Breast epithelium (tissue), 4 donors: ENCODE measurements around the gene IDS. TPM values are rescaled to one million over a fixed set of nuclear protein-coding genes. Genes with fewer than 3 reads are reported as not detected.
"Not testable (repeated sequence)": the region's sequence is repeated elsewhere in the genome, so short reads cannot be mapped to it uniquely, and the experiment has no call there.

Experiments
- DNase-seq, 2 donors: peaks; one replicate each; pipeline ENCODE4 v3.0.0-alpha.2; 2019; ENCODE audit warnings: low spot score in 2 of 2
- H3K27ac ChIP-seq, 2 donors: fragments of 200-600 bp; sonication (generic) in 1 of 2; one replicate each; pipeline ENCODE4 v1.5.1; 2016 to 2019; ENCODE audit warnings: mild to moderate bottlenecking in 1 of 2
- H3K27me3 ChIP-seq, 2 donors: fragments of 200-600 bp; sonication (generic) in 1 of 2; one replicate each; pipeline versions ENCODE4 v1.5.1 to v1.6.0; 2017 to 2019; ENCODE audit warnings: control low read depth in 1 of 2, mild to moderate bottlenecking in 1 of 2
- H3K36me3 ChIP-seq: fragments of 200-600 bp; one replicate; pipeline ENCODE4 v1.5.1; 2019
- H3K4me1 ChIP-seq, 2 donors: fragments of 200-600 bp; sonication (generic); one replicate each; pipeline ENCODE4 v1.5.1; 2016 to 2019; ENCODE audit warnings: control low read depth in 1 of 2
- H3K4me3 ChIP-seq, 3 donors: fragments of 200-600 bp; sonication (generic); 1 replicate in 2 of 3; 2 replicates in 1 of 3; pipeline ENCODE4 v1.5.1; 2016 to 2019; ENCODE audit warnings: mild to moderate bottlenecking in 3 of 3, moderate library complexity in 2 of 3
- H3K9me3 ChIP-seq, 2 donors: fragments of 200-600 bp; sonication (generic) in 1 of 2; one replicate each; pipeline ENCODE4 v1.5.1; 2016 to 2019; ENCODE audit warnings: control low read depth in 1 of 2
- CTCF ChIP-seq, 3 donors: fragments of 450-650 bp; IDR thresholded peaks; one replicate each; pipeline ENCODE4 v1.5.1; 2016 to 2017; ENCODE audit warnings: antibody characterized with exemption in 3 of 3, mild to moderate bottlenecking in 3 of 3, moderate library complexity in 3 of 3
- POLR2A ChIP-seq: fragments of 450-650 bp; IDR thresholded peaks from one replicate; pipeline ENCODE4 v1.6.1; 2016; ENCODE audit warnings: antibody characterized with exemption, mild to moderate bottlenecking, moderate library complexity
- POLR2AphosphoS5 ChIP-seq, 3 donors: sonication (generic); formaldehyde crosslinking; IDR thresholded peaks; one replicate each; pipeline ENCODE4 v1.6.1; 2017; ENCODE audit warnings: antibody characterized with exemption in 3 of 3
- intact Hi-C: fragments of 100-400 bp; cut with DNase I; formaldehyde crosslinking; loops from one replicate; pipeline ENCODE4 v1.15.1; 2023; ENCODE audit warnings: low total_unique reads
- total RNA-seq, 3 donors: library from RNA; depleted of rRNA; stranded (reverse); fragments of >200 nt; gene quantifications; one replicate each; pipeline ENCODE4 v1.1.0, GENCODE V29; 2016

Gene IDS
- total RNA-seq, 3 donors from 2014 or later, result 61.0 to 72.0 (median 61.8) TPM

- DNase-seq, result no peak
- no peaks in the 10 kb centered on the region for H3K4me1 ChIP-seq
- TF ChIP-seq POLR2AphosphoS5 (IDR thresholded peaks at IDR 0.05), result no peak
- no peak for TF ChIP-seq CTCF (IDR thresholded peaks at IDR 0.05)
- TF ChIP-seq POLR2A, result no peak
- H3K27ac ChIP-seq, result no peak overlapping the region
- H3K27me3 ChIP-seq, result peaks cover 0 to 6% of the 10 kb centered on the region in 2 donors
- H3K36me3 ChIP-seq, result no peaks in the 10 kb centered on the region
- no peak overlapping the region for H3K4me3 ChIP-seq
- intact Hi-C loops, result no loop called here
- H3K9me3 ChIP-seq, result no peaks in the 10 kb centered on the region
Observed at GRCh38 chrX:149522916-149523315, 17.8 kb upstream of the IDS start.

- no peak for DNase-seq
- Histone ChIP-seq H3K4me3 (no peak overlapping the region), H3K36me3 (no peaks in the 10 kb centered on the region), H3K27ac (no peak overlapping the region), H3K27me3 (peaks cover 0 to 8% of the 10 kb centered on the region in 2 donors), H3K4me1 (no peaks in the 10 kb centered on the region), H3K9me3 (no peaks in the 10 kb centered on the region)
- intact Hi-C loops, result no loop called here
- TF ChIP-seq POLR2AphosphoS5 (IDR thresholded peaks at IDR 0.05), result no peak
- TF ChIP-seq CTCF (IDR thresholded peaks at IDR 0.05), result no peak
Observed at GRCh38 chrX:149521438-149521837, 16.3 kb upstream of the IDS start.

GRCh38 chrX:149520636-149521277, 15.7 kb upstream of the IDS start:
- DNase-seq, H3K9me3 ChIP-seq, H3K27ac ChIP-seq, H3K4me3 ChIP-seq, H3K4me1 ChIP-seq, H3K36me3 ChIP-seq, intact Hi-C loops: not testable (repeated sequence)
- H3K27me3 ChIP-seq, result peaks cover 0 to 15% of the 10 kb centered on the region in 2 donors

GRCh38 chrX:149518236-149518635, 13.1 kb upstream of the IDS start:
- H3K27me3 ChIP-seq, result peaks cover 0 to 16% of the 10 kb centered on the region in 2 donors
- TF ChIP-seq CTCF (IDR thresholded peaks at IDR 0.05) (no peak), POLR2AphosphoS5 (IDR thresholded peaks at IDR 0.05) (no peak), POLR2A (no peak)
- H3K36me3 ChIP-seq, result no peaks in the 10 kb centered on the region
- no peak overlapping the region for H3K27ac ChIP-seq
- intact Hi-C loops, result no loop called here
- H3K4me3 ChIP-seq, result no peak overlapping the region
- no peaks in the 10 kb centered on the region for H3K9me3 ChIP-seq
- no peaks in the 10 kb centered on the region for H3K4me1 ChIP-seq
- no peak for DNase-seq

- DNase-seq, result no peak
- intact Hi-C loops, result no loop called here
- H3K4me1 ChIP-seq, result no peaks in the 10 kb centered on the region
- TF ChIP-seq POLR2A, result no peak
- no peak for TF ChIP-seq POLR2AphosphoS5 (IDR thresholded peaks at IDR 0.05)
- no peak for TF ChIP-seq CTCF (IDR thresholded peaks at IDR 0.05)
- H3K27me3 ChIP-seq, result peaks cover 0 to 16% of the 10 kb centered on the region in 2 donors
- H3K4me3 ChIP-seq, result no peak overlapping the region
- H3K27ac ChIP-seq, result no peak overlapping the region
- no peaks in the 10 kb centered on the region for H3K9me3 ChIP-seq
- H3K36me3 ChIP-seq, result no peaks in the 10 kb centered on the region
Observed at GRCh38 chrX:149517308-149517707, 12.2 kb upstream of the IDS start.

GRCh38 chrX:149516604-149517003, 11.5 kb upstream of the IDS start:
- no peak for TF ChIP-seq CTCF (IDR thresholded peaks at IDR 0.05)
- TF ChIP-seq POLR2AphosphoS5 (IDR thresholded peaks at IDR 0.05), result no peak
- no peak for TF ChIP-seq POLR2A
- DNase-seq, result no peak
- Histone ChIP-seq H3K4me1 (no peaks in the 10 kb centered on the region), H3K4me3 (no peak overlapping the region), H3K36me3 (no peaks in the 10 kb centered on the region), H3K27me3 (peaks cover 0 to 11% of the 10 kb centered on the region in 2 donors), H3K27ac (no peak overlapping the region), H3K9me3 (no peaks in the 10 kb centered on the region)
- intact Hi-C loops, result no loop called here
